ENCODE data around the gene NT5DC1.
"Not testable (repeated sequence)": the region's sequence is repeated elsewhere in the genome, so short reads cannot be mapped to it uniquely, and the experiment has no call there.

Gene NT5DC1

GRCh38 chr6:116090251-116090650 lies 10.4 kb upstream of the NT5DC1 start:
- DNase-seq (ENCODE audit: low spot score), result no peak

- no peak for DNase-seq (ENCODE audit: low spot score)
These were observed 6.6 kb upstream of the NT5DC1 start for GRCh38 chr6:116094041-116094440.

- not testable (repeated sequence) for DNase-seq (ENCODE audit: low spot score)
These were observed 4.4 kb upstream of the NT5DC1 start for GRCh38 chr6:116096048-116096759.

- no peak for DNase-seq (ENCODE audit: low spot score)
These were observed 3.5 kb upstream of the NT5DC1 start for GRCh38 chr6:116096979-116097816.

GRCh38 chr6:116099036-116099435 lies 1.6 kb upstream of the NT5DC1 start:
- no peak for DNase-seq (ENCODE audit: low spot score)

- DNase-seq (ENCODE audit: low spot score), result no peak
These were observed 657 bp downstream of the NT5DC1 start for GRCh38 chr6:116101302-116101718.

GRCh38 chr6:116101790-116102189 lies 1.1 kb downstream of the NT5DC1 start:
- no peak for DNase-seq (ENCODE audit: low spot score)

- DNase-seq (ENCODE audit: low spot score), result no peak
These were observed 2.2 kb downstream of the NT5DC1 start for GRCh38 chr6:116102873-116103272.

GRCh38 chr6:116104636-116105035 lies 4.0 kb downstream of the NT5DC1 start:
- no peak for DNase-seq (ENCODE audit: low spot score)

GRCh38 chr6:116105247-116105646 lies 4.6 kb downstream of the NT5DC1 start:
- no peak for DNase-seq (ENCODE audit: low spot score)

GRCh38 chr6:116106146-116106545 lies 5.5 kb downstream of the NT5DC1 start:
- no peak for DNase-seq (ENCODE audit: low spot score)

GRCh38 chr6:116108836-116109235 lies 8.2 kb downstream of the NT5DC1 start:
- no peak for DNase-seq (ENCODE audit: low spot score)

GRCh38 chr6:116111552-116112528 lies 11.2 kb downstream of the NT5DC1 start:
- DNase-seq (ENCODE audit: low spot score), result no peak

- DNase-seq (ENCODE audit: low spot score), result no peak
These were observed 12.7 kb downstream of the NT5DC1 start for GRCh38 chr6:116113386-116113785.

- DNase-seq (ENCODE audit: low spot score), result no peak
These were observed 15.1 kb downstream of the NT5DC1 start for GRCh38 chr6:116115781-116116180.

- no peak for DNase-seq (ENCODE audit: low spot score)
These were observed 18.0 kb downstream of the NT5DC1 start for GRCh38 chr6:116118608-116119007.

- DNase-seq (ENCODE audit: low spot score), result no peak
These were observed 19.8 kb downstream of the NT5DC1 start for GRCh38 chr6:116120430-116120829.

GRCh38 chr6:116126032-116126431 lies 25.4 kb downstream of the NT5DC1 start, which contains the start of gene COL10A1:
Gene COL10A1, minus strand, starts transcription at chr6:116126132. Its CDS starts 640 bp downstream, at chr6:116125492.
- DNase-seq (ENCODE audit: low spot score), result no peak

- no peak for DNase-seq (ENCODE audit: low spot score)
These were observed 27.3 kb downstream of the NT5DC1 start for GRCh38 chr6:116127771-116128493.

- no peak for DNase-seq (ENCODE audit: low spot score)
These were observed 32.8 kb downstream of the NT5DC1 start for GRCh38 chr6:116133453-116133852.

- no peak for DNase-seq (ENCODE audit: low spot score)
These were observed 35.7 kb downstream of the NT5DC1 start for GRCh38 chr6:116136373-116136772.
